ENCODE measurements around the gene ARL5C.

- TF ChIP-seq CTCF (IDR thresholded peaks at IDR 0.05; ENCODE audit: poor library complexity) (no peak), EZH2 (IDR thresholded peaks at IDR 0.05; ENCODE audit: borderline replicate concordance) (peak; percentile 34)
Measured at GRCh38 chr17:39165178-39165840, 652 bp downstream of the ARL5C start.
